ENCODE data around the gene DPYD.

DNA sequence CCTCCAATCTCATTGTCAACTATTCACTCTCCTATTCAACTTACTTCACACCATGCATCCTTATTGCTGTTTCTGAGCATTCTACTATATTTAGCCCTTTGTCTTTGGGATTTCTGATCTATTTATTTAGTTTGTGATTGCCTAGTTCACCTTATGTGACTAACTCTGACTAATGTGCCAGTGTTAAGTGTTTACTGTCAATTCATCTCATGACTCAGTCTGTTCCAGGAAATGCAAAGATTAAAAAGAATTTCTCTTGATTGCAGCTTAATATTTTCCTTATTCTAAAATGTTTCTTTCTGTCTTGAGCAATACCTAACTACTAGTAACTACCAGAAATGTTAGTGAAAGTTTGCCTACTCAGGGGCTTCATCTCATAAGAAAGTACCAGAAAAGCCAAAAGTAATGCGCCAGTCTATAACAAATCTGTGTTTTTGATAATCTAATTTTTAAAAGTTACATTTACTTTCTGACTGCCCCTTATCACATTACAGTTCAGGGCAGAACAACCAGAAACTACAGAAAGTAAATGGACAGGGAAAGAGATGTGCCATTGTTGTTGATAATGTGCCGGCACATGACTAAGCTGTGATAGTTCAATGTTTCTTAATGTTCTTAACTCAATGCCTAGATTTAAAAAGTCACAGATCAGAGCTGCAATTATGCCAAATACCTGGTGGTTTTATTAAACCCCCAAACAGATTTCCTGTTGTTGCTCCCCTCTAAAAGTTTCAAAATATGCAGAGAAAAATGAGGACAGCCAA lies 642.8 kb downstream of the DPYD start:
- TF ChIP-seq, protein P1, sequence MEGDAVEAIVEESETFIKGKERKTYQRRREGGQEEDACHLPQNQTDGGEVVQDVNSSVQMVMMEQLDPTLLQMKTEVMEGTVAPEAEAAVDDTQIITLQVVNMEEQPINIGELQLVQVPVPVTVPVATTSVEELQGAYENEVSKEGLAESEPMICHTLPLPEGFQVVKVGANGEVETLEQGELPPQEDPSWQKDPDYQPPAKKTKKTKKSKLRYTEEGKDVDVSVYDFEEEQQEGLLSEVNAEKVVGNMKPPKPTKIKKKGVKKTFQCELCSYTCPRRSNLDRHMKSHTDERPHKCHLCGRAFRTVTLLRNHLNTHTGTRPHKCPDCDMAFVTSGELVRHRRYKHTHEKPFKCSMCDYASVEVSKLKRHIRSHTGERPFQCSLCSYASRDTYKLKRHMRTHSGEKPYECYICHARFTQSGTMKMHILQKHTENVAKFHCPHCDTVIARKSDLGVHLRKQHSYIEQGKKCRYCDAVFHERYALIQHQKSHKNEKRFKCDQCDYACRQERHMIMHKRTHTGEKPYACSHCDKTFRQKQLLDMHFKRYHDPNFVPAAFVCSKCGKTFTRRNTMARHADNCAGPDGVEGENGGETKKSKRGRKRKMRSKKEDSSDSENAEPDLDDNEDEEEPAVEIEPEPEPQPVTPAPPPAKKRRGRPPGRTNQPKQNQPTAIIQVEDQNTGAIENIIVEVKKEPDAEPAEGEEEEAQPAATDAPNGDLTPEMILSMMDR (conservative IDR thresholded peaks at IDR 0.05; ENCODE audit: low read length): no peak
- TF ChIP-seq EZH2phosphoT487 (IDR thresholded peaks at IDR 0.05; ENCODE audit: borderline replicate concordance): no peak

Measured in Loucy (cell line).